A549 (cell line): ENCODE results near the gene UBC. TPM values are rescaled to one million over a fixed set of nuclear protein-coding genes. Genes with fewer than 3 reads are reported as not detected.

Experiments used
- ATAC-seq, 2 experiments: fragments of 200-7000 bp in 1 of 2; fragments of >200 bp in 1 of 2; cut with Nextera tagmentation in 1 of 2; cut with Tn5 transposase in 1 of 2; 3 replicates each; pipeline versions ENCODE4 v1.8.0 to v1.9.1; 2018 to 2020; ENCODE audit warnings: mild to moderate bottlenecking in 1 of 2, moderate library complexity in 1 of 2
- CTCF ChIA-PET: fragments of 300-600 bp; sonication (Branson Sonifier 250); formaldehyde crosslinking; extraction: SDS; loops from one replicate; lab custom pipeline; 2021; ENCODE audit warnings: antibody characterized with exemption, inconsistent platforms; lab: Yijun Ruan, JAX
- POLR2A ChIA-PET: fragments of 350-600 bp; formaldehyde crosslinking; extraction: SDS; loops from one replicate; lab custom pipeline; 2021; ENCODE audit warnings: antibody characterized with exemption, inconsistent platforms; lab: Yijun Ruan, JAX
- DNase-seq, 2 experiments: peaks; one replicate each; pipeline versions ENCODE4 v3.0.0 to v3.0.0-alpha.2; 2011 to 2016; ENCODE audit warnings: low read depth in 1 of 2, low spot score in 1 of 2
- FAIRE-seq: peaks from 2 replicates; lab custom pipeline; 2011; peaks lifted over from hg19 to GRCh38; lab: Jason Lieb, UNC
- H3K27ac ChIP-seq, 2 experiments: fragments of >200 bp; sonication (Bioruptor Twin); formaldehyde crosslinking; 3 replicates each; pipeline ENCODE4 v1.5.1; 2016 to 2017
- H3K4me1 ChIP-seq: fragments of >200 bp; sonication (Bioruptor Twin); formaldehyde crosslinking; 3 replicates; pipeline ENCODE4 v1.6.1; 2016
- H3K4me2 ChIP-seq: fragments of >200 bp; sonication (Bioruptor Twin); formaldehyde crosslinking; 3 replicates; pipeline ENCODE4 v1.6.1; 2016
- H3K4me3 ChIP-seq: fragments of >200 bp; sonication (Bioruptor Twin); formaldehyde crosslinking; 3 replicates; pipeline ENCODE4 v1.5.1; 2016
- H3K9me3 ChIP-seq: fragments of >200 bp; sonication (Bioruptor Twin); formaldehyde crosslinking; 3 replicates; pipeline ENCODE4 v1.6.1; 2016
- BCL3 ChIP-seq: fragments of >200 bp; sonication (Bioruptor Twin); formaldehyde crosslinking; IDR thresholded peaks from 3 replicates; pipeline ENCODE4 v1.6.1; 2016
- BHLHE40 ChIP-seq: IDR thresholded peaks from 2 replicates; pipeline ENCODE4 v1.6.1; 2012; ENCODE audit warnings: low read depth, low read length, inconsistent platforms
- CBX2 ChIP-seq: fragments of 200-600 bp; sonication (generic); IDR thresholded peaks from 2 replicates; pipeline ENCODE4 v1.6.1; 2016; ENCODE audit warnings: low read depth, mild to moderate bottlenecking, borderline replicate concordance
- CBX8 ChIP-seq: fragments of 200-600 bp; sonication (generic); IDR thresholded peaks from 2 replicates; pipeline ENCODE4 v1.6.1; 2016
- EHF ChIP-seq: fragments of 250-450 bp; sonication (Bioruptor Pico); IDR thresholded peaks from 2 replicates; pipeline ENCODE4 v1.5.0; 2020; ENCODE audit warnings: mild to moderate bottlenecking
- EP300 ChIP-seq, 2 experiments: fragments of >200 bp; sonication (Bioruptor Twin); formaldehyde crosslinking; IDR thresholded peaks; 2 replicates in 1 of 2; 3 replicates in 1 of 2; pipeline ENCODE4 v1.6.1; 2016 to 2017
- FOSB ChIP-seq: fragments of 250-450 bp; sonication (Bioruptor Pico); IDR thresholded peaks from 2 replicates; pipeline ENCODE4 v1.5.0; 2020; ENCODE audit warnings: mild to moderate bottlenecking, moderate library complexity
- FOSL2 ChIP-seq, 2 experiments: fragments of 450-650 bp in 1 of 2; fragments of >200 bp in 1 of 2; sonication (Bioruptor Twin) in 1 of 2; formaldehyde crosslinking; IDR thresholded peaks; 2 replicates each; pipeline versions ENCODE4 v1.5.0 to v1.6.1; 2016 to 2020; ENCODE audit warnings: mild to moderate bottlenecking in 1 of 2, moderate library complexity in 1 of 2
- FOXS1 ChIP-seq: fragments of 250-450 bp; sonication (Bioruptor Pico); IDR thresholded peaks from 2 replicates; pipeline ENCODE4 v1.5.0; 2020; ENCODE audit warnings: mild to moderate bottlenecking, moderate library complexity
- HMGXB4 ChIP-seq: fragments of 250-450 bp; sonication (Bioruptor Pico); IDR thresholded peaks from 2 replicates; pipeline ENCODE4 v1.5.0; 2021; ENCODE audit warnings: mild to moderate bottlenecking, moderate library complexity, borderline replicate concordance
- KDM1A ChIP-seq: fragments of 200-600 bp; sonication (generic); IDR thresholded peaks from 2 replicates; pipeline ENCODE4 v1.6.1; 2016; ENCODE audit warnings: low read depth, mild to moderate bottlenecking
- KDM5A ChIP-seq: fragments of 200-600 bp; sonication (generic); IDR thresholded peaks from 2 replicates; pipeline ENCODE4 v1.6.1; 2016; ENCODE audit warnings: antibody characterized with exemption, mild to moderate bottlenecking
- MAFK ChIP-seq: fragments of 450-650 bp; IDR thresholded peaks from 2 replicates; pipeline ENCODE4 v1.6.1; 2014; ENCODE audit not compliant: partially characterized antibody
- MAZ ChIP-seq: fragments of 150-350 bp; IDR thresholded peaks from 2 replicates; pipeline ENCODE4 v1.6.1; 2014; ENCODE audit warnings: antibody characterized with exemption, low read depth, low read length, borderline replicate concordance
- MYC ChIP-seq: IDR thresholded peaks from 2 replicates; pipeline ENCODE4 v1.6.1; 2012; ENCODE audit warnings: mild to moderate bottlenecking, inconsistent platforms, low read length, improper control_type of control experiment, borderline replicate concordance
- RFX5 ChIP-seq: fragments of 450-650 bp; IDR thresholded peaks from 2 replicates; pipeline ENCODE4 v1.7.1; 2014; ENCODE audit warnings: antibody characterized with exemption, mild to moderate bottlenecking, moderate library complexity
- SMC3 ChIP-seq: fragments of >200 bp; sonication (Bioruptor Twin); formaldehyde crosslinking; IDR thresholded peaks from 3 replicates; pipeline ENCODE4 v1.6.1; 2018; ENCODE audit warnings: inconsistent platforms
- SREBF2 ChIP-seq: fragments of 450-650 bp; IDR thresholded peaks from 2 replicates; pipeline ENCODE4 v1.6.1; 2014; ENCODE audit warnings: mild to moderate bottlenecking, moderate library complexity
- ZSCAN20 ChIP-seq: fragments of 250-450 bp; sonication (Bioruptor Pico); IDR thresholded peaks from 2 replicates; pipeline ENCODE4 v1.8.0; 2022; ENCODE audit warnings: mild to moderate bottlenecking, moderate library complexity
- WGBS: methylation state at CpG from one replicate; pipeline ENCODE4 v1.1.6; 2017; ENCODE audit errors: missing lambda C conversion rate; 5-methylcytosine and 5-hydroxymethylcytosine counted together
- polyA plus RNA-seq, 4 experiments: library from polyadenylated mRNA; depleted of rRNA in 3 of 4; stranded (reverse); fragments of >200 nt; fragmentation: RNase III in 1 of 4; extraction: RNeasy Plus Mini Kit Qiagen cat#74134 plus additional on column Dnase treatment in 1 of 4; gene quantifications; 2 replicates in 3 of 4; 3 replicates in 1 of 4; pipeline ENCODE4 v1.2.3, GENCODE V29; 2011 to 2017
- TF ChIP-seq, protein P1 (sequence below): fragments of >200 bp; sonication (Bioruptor Twin); formaldehyde crosslinking; IDR thresholded peaks from 2 replicates; pipeline ENCODE4 v1.6.1; 2016
- TF ChIP-seq, protein P2 (sequence below): IDR thresholded peaks from 2 replicates; pipeline ENCODE4 v1.6.1; 2012; ENCODE audit warnings: low read depth, borderline replicate concordance
- TF ChIP-seq, protein P3 (sequence below): fragments of 200-600 bp; sonication (generic); IDR thresholded peaks from 2 replicates; pipeline ENCODE4 v1.6.1; 2016; ENCODE audit warnings: antibody characterized with exemption, mild to moderate bottlenecking, moderate library complexity

The UBC gene
- polyA plus RNA-seq, 2 of the 4 experiments (the other 2 are of a cell fraction), result 993 to 2,000 TPM

DNA sequence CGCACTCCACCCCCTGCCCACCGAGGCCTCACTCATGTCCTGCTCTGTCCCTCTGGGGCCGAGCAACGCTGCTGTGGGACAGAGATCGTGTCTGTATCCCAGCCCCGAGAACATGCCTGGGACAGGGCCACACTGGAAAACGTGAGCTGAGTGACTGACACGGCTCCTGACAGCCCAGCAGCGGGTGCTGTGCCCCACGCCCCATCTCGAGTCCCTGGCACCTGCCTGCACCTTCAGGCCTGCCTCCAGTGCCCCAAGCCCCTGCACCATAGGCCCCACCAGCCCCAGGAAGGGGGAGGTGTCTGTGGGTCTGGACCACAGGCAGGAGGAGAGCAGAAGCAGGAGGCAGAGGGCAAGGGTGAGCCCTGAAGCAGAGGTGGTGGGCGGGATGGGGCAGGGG lies 34.6 kb upstream of the UBC start:
- ChIA-PET POLR2A (no interaction called here), CTCF (interaction anchor here (11.2 kb wide), 1 partner anchor 6 kb away, joined by 96 read pairs; no protein-coding TSS in a partner anchor)
- Histone ChIP-seq H3K27ac (no peak overlapping the region), H3K4me1 (no peaks in the 10 kb centered on the region), H3K9me3 (no peaks in the 10 kb centered on the region), H3K4me3 (no peak overlapping the region), H3K4me2 (no peak overlapping the region)
- FAIRE-seq (no peak), DNase-seq (no peak), ATAC-seq (no peak)
- WGBS, result 94% methylated on average over 10 of the region's 12 CpGs
- TF ChIP-seq EP300 (IDR thresholded peaks at IDR 0.05) (no peak), CBX8 (no peak), BCL3 (no peak), EHF (CRISPR knock-in tag) (no peak), BHLHE40 (no peak), KDM5A (no peak), RFX5 (no peak), KDM1A (no peak), MYC (no peak), ZSCAN20 (no peak), MAFK (no peak), FOSL2 (IDR thresholded peaks at IDR 0.05) (no peak), FOSL2 (CRISPR knock-in tag; IDR thresholded peaks at IDR 0.05) (no peak), SREBF2 (no peak)
- TF ChIP-seq, protein P1, sequence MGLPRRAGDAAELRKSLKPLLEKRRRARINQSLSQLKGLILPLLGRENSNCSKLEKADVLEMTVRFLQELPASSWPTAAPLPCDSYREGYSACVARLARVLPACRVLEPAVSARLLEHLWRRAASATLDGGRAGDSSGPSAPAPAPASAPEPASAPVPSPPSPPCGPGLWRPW, result no peak

GRCh38 chr12:124947561-124948398 lies 33.3 kb upstream of the UBC start:
- Histone ChIP-seq H3K4me3 (no peak overlapping the region), H3K4me1 (no peaks in the 10 kb centered on the region), H3K4me2 (no peak overlapping the region), H3K9me3 (no peaks in the 10 kb centered on the region), H3K27ac (no peak overlapping the region)
- CTCF ChIA-PET, result interaction anchor here (14.4 kb wide), 1 partner anchor 43 kb away, joined by 243 read pairs; no protein-coding TSS in a partner anchor
- TF ChIP-seq HMGXB4 (CRISPR knock-in tag) (no peak), BHLHE40 (no peak), RFX5 (no peak), MAZ (no peak), FOXS1 (CRISPR knock-in tag) (no peak), SMC3 (no peak), FOSL2 (IDR thresholded peaks at IDR 0.05) (no peak), FOSL2 (CRISPR knock-in tag; IDR thresholded peaks at IDR 0.05) (no peak), FOSB (CRISPR knock-in tag) (no peak), CBX2 (no peak)
- TF ChIP-seq, protein P2, sequence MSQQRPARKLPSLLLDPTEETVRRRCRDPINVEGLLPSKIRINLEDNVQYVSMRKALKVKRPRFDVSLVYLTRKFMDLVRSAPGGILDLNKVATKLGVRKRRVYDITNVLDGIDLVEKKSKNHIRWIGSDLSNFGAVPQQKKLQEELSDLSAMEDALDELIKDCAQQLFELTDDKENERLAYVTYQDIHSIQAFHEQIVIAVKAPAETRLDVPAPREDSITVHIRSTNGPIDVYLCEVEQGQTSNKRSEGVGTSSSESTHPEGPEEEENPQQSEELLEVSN, result no peak
- TF ChIP-seq, protein P3, sequence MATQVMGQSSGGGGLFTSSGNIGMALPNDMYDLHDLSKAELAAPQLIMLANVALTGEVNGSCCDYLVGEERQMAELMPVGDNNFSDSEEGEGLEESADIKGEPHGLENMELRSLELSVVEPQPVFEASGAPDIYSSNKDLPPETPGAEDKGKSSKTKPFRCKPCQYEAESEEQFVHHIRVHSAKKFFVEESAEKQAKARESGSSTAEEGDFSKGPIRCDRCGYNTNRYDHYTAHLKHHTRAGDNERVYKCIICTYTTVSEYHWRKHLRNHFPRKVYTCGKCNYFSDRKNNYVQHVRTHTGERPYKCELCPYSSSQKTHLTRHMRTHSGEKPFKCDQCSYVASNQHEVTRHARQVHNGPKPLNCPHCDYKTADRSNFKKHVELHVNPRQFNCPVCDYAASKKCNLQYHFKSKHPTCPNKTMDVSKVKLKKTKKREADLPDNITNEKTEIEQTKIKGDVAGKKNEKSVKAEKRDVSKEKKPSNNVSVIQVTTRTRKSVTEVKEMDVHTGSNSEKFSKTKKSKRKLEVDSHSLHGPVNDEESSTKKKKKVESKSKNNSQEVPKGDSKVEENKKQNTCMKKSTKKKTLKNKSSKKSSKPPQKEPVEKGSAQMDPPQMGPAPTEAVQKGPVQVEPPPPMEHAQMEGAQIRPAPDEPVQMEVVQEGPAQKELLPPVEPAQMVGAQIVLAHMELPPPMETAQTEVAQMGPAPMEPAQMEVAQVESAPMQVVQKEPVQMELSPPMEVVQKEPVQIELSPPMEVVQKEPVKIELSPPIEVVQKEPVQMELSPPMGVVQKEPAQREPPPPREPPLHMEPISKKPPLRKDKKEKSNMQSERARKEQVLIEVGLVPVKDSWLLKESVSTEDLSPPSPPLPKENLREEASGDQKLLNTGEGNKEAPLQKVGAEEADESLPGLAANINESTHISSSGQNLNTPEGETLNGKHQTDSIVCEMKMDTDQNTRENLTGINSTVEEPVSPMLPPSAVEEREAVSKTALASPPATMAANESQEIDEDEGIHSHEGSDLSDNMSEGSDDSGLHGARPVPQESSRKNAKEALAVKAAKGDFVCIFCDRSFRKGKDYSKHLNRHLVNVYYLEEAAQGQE, result no peak
- 92% methylated on average over 18 of the region's 20 CpGs for WGBS
- no peak for FAIRE-seq
- peak in 1 of 2 experiments; percentile 10; a peak in 2 of 6 replicates for ATAC-seq
- no peak for DNase-seq
- POLR2A ChIA-PET, result no interaction called here
